ENCODE data around the gene SFT2D1.

The SFT2D1 gene

DNA sequence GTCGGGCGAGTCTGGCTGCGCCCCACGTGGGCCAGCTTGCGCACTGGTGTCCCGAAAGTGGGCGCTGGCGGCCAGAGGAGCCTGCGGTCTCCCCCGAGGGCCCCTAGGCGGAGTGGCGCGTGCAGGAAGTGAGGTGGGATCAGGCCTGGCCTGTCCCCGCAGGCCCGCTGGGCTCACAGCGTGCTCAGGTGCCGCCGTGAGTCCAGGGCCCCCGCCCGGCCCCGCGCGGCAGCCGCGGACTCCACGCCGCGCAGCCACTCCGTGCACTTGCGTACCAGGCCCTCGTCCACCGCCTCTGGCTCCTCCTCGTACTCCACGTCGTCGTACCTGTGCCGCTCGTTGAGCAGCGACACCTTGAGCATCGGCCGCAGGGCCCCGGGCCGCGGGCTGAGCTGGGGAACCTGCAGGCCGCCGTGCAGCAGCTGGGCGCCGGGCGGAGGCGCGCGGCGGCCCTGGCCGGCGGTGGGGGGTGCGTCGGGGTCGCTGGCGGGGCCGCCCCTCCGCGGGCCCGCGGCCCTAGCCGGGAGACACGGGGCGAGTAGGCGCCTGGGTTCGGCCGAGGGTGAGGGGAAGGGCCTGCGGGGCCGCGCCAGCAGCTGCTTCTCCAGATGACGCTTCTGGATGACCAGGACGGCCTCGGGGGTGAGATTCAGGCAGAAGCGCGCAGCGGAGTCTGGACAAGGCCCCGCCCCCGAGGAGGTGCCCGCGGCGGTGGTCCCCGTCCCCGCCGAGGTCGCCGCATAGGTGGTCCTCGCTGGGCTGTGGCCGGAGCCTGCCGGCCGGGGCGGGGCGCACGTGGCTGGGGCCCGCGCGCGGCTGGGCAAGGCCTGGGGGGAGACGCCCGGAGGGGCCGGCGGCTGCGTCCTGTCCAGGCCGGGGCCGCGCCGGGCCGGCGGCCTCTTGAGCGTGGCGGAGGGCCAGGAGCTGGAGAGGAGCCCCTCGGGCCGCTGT is 35.0 kb downstream of the SFT2D1 start:
- DNase-seq (ENCODE audit: low spot score) = peak; percentile 80

DNA sequence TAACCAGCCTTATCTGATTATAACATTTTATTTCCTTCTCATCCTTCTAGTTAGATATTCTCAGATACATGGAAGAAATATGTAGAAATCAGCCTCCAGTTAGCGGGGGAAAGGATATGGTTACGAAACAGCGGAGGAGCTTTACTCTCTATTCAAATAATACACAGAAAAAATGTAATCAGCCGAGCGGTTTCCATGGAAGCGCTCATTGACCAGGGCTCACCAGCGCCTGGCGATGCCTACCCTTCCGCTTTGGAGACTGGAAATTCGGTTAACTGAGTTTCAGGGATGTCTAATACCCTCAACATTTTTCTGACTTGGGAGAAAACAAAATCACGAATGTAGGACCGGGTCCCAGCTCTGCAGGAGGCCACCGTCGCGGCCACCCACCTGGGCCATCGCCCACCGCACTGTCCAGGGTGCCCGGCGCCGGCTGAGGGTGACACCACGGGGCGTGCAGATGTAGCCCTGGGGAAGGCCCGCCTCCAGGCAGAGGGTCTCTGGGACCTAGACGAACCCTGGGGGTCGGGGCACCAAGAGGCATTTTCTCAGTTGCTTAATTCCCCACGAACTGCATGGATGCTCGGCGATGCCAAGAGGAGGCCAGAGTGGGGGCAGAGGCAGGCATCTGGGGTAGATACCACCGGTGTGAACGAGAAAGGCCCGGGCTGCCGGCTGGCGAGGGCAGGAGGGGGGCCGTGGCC is 35.8 kb downstream of the SFT2D1 start:
- no peak for DNase-seq (ENCODE audit: low spot score)

DNA sequence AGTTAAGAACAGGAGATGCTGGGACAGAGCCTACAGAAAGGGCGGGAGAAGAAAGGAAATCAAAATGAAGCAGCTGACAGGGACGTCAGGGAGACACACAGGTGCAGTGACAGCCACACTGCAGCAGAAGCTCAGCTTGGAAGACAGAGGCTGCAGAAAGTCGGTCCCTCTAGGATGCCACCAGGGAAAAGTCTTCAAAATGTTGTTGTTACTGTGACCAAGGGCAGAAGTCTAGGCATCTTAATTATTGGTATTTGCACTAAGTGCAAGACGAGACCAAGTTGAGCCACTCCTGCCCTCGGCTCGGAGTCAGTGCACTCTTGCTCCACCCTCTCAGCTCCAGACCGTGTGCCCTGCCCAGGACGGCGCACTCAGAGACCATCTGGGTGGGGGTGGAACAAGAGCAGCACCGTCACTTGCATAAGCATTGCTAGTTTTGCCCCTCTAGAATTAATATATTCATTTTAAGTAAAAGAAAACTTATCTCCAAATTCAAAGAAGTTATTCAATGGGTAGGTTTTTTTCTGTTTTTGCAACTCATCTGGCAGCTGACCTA is 36.7 kb downstream of the SFT2D1 start:
- no peak for DNase-seq (ENCODE audit: low spot score)

DNA sequence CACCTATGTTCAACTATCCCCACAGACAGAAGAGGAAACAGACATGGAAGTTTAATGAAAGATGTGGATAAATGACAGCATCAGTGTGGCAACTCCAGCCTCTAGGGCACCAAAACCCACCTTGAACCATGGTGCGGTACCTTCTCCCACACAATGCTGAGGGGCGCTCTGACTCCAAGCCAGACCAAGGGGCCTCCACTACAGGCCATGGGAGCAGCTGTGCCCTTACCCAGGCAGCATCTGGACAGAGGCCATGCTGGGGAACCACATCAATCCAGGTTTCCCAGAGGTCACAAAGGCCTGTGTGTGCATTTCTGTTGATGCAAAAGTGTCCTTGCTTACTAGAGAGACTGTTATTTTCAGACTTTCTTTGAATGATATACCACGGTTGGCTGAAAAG is 38.2 kb downstream of the SFT2D1 start:
- no peak for DNase-seq (ENCODE audit: low spot score)

DNA sequence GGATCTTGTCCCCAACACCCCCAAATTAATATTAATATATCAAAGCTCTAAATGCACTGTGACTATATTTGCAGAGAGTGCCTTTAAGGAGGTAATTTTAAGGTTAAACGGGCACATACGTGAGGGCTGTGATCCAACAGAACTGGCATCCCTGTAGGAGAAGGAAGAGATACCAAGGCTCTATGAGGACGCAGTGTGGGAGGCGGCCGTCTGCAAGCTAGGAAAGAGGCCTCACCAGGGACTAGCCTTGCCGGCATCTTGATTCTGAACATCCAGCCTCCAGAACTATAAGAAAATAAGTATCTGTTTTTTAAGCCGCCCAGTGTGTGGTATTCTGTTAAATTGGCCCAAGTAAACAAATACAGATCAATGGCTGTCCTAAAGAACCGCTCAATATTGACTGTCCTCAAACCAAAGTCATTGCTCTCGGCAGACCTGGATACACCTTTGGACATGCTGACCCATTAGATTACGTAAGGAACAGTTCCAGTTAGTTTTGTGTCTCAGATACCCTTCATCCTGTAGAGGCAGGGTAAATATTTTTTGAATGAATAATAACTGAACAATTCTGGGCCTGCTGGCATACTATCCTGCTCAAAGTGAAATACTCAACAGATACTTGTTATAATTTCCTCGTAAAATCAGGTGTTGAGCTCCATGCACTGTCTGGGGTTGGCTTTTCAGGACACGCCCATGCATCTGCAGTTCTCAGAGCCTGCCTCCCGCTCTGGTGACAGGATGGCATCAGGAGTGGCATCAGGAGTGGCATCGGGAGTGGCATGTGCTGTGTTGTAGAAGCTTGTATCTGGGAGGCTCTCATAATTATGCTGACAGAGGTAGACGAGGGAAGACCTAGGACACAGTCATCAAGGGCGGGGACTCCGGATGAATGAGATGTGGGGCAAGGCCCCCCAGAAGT is 40.5 kb downstream of the SFT2D1 start:
- DNase-seq (ENCODE audit: low spot score) = no peak

DNA sequence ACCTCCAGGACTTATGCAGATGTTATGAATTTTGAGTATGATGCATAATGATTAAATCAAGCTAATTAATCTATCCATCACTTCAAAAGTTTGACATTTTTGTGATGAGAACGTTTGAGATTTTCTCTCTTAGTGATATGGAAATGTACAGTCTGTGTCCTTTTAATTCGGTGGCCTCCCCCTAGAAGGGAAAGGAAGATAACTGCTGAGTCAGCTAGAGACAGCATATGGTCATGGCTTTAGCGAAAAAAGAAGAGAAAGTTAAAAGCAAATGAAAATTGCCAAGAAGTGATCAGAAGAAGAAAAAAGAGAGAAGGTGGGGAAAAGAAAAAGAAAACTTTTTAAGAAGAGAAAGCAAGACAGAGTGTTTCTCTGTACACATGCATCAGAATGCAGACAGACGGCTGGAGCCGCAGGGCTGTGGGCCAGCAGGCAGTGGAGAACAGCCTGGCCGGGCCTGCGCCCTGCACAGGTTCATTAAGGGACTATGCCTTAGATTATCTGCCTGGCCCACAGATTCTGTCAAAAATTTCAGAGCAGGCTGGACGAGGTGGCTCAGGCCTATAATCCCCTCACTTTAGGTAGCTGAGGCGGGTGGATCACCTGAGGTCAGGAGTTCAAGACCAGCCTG is 41.9 kb downstream of the SFT2D1 start:
- no peak for DNase-seq (ENCODE audit: low spot score)

DNA sequence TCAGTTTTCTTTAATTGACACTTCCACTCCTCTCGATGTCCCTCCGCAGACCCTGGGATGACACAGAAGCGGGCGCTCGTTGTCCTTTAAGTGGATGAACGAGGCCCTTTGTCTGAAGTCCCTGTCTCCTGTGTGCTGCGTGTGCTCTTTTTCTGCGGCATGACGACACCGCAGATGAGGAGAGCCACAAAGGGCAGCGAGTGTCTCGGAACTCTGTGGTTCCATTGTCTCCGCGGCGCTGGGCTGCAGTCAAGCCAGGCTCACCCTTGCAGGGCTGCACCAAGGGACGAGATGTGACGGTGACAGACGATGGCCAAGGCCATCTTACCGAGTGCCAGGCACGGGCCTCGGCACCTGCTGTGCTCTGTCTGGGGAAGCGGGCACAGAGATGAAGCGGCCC is 44.7 kb downstream of the SFT2D1 start:
- DNase-seq (ENCODE audit: low spot score) = no peak

DNA sequence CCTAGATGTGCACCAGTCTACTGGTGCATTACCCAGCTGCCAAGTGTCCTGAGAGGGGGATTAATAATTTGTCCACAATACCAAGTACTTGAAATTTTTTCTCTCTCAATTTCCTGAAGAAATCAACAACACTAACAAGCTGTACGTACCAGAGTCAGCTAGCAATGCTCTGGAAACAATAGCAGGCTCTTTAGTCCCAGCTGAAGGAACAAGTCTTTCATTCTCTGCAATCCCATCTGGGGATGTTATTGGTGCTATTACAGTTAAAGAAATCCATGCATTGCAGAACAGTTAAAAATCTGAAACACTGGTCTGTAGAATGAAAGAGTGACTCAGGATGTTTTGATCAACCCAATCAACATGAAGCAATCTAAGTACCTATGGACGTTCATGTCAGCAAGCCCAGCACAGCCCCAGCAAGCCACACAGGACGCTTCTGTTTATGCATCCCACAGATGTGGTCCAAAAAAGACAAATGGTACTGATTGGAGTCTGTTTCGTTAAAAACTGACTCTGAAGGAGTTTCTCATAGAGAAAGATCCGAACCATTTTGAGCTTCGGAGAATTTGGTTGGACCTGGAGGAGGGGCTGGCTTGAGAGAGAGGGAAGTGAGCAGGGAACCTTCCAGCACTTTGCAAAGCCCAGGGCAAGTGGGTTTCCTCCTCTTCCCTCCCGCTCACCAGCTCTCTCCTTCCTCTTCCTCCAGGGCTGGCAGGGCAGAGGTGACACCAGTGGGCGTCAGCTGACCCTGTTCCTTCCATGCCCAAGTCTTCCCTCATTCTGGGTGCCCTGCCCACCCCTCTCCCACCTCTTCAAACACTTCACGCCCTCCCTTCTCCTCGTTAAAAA is 46.1 kb downstream of the SFT2D1 start:
- no peak for DNase-seq (ENCODE audit: low spot score)

DNA sequence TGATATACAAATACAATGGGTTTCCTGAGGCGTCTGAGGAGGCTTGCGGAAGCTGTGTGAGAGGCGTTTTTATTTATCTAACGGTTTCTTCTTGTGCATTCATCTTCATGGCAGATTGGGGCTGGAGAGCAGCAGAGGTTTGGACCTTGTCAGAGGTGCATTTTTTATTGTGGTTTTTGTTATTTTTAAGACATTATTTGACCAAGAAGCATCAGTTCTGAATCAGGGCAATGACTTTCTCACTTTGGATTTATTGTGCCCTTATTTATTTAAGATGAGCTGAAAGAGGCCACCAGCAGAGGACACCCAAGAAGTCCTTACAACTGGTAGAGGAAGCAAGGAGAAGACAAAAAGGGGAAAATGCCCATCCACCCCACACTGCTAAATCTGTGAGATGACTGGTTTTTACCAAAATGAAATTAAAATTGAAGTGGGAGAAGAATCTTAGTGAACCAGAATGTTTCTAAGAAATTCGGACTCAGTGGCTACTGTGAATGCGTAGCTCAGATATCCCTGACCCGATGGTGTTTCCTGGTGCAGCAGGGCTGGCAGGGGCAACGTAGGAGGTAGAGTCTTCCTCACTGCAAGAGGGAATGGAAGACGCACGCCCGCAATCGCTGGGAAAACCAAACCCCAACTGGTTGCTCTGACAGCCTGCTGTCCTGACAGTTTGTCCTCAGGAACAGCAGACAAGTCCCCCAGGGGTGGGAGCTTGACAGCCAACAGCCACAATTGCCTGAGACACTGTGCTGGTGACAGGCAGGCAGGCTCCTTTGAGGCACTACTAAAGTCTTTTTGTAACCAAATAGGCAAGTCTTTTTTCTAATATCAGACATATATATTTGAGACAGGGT is 48.4 kb downstream of the SFT2D1 start:
- no peak for DNase-seq (ENCODE audit: low spot score)

DNA sequence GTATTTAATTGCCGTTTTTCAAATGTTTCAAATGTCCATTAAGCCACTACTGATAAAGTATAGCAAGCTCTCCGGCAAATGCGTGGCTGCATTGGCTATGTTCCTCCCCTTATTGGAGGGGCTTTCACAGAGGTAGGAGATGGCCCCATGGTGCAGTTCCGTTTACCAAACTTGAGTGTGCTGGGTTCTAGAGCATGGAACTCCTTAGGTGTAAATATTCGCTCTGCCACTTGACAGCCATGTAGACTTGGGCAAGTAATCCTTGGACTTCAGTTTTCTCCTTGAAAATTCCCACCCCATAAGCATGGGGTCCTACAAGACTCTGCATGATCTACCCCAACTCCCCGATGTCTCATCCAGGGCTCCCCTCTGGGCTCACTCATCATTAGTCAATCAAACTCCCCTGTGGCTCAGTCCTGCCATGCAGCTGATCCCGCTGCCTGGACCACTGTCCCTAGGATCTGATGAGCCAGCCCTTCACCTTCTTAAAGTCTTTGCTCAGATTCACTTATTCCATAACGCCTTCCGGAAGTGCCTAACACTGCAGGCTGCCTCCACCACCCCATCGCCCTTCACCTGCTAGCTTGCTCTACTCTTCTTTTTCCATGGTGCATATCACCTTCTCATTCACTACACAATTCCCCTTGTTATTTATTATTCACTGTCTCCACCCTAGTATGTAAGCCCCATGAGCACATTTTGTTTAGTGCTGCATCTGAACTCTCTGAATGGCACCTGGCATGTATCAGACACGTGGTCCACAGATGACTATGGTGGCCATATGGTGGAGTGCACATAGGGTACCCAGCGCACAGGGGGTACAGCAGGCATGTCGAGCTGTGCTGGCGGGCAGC is 52.9 kb downstream of the SFT2D1 start:
- no peak for DNase-seq (ENCODE audit: low spot score)

DNA sequence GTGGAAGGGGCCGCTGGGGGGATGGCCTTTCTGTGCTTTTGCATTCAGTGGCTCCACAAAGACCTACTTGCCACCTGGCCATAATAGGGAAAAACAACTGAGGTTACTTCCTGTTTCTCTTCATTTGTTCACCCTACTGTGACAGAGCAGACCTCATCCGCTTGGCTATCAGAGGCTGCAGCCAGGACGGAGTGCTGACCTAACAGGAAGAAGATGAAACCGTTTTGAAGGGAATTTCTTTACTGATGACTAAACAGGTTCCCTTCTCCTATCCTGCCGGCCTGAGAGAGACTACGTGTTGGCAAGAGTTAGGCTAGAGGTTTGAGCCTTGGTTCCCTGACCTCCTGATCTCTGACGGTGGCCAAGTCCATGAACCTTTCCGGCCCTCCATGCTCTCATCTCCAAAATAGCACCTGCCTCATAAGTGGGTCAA is 55.5 kb downstream of the SFT2D1 start:
- DNase-seq (ENCODE audit: low spot score) = no peak

DNA sequence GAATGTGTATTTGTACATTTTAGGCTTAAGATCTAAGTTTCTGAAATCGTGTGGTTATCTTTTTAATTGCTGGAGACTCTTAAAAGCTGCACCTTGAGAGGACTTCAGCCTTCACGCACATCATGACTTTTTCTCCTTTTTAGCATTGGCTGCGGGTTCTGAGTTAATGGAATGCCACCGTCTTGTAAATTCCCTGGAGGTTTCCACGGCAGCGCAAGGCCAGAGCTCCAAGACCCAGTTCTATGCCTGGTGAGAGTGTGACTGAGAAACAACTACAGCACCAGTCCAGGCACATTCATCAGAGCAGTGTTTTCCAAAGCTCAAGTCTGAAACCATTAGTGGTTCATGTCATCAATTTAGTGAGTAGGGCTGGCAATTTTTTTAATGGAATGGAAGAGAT is 57.1 kb downstream of the SFT2D1 start:
- no peak for DNase-seq (ENCODE audit: low spot score)

DNA sequence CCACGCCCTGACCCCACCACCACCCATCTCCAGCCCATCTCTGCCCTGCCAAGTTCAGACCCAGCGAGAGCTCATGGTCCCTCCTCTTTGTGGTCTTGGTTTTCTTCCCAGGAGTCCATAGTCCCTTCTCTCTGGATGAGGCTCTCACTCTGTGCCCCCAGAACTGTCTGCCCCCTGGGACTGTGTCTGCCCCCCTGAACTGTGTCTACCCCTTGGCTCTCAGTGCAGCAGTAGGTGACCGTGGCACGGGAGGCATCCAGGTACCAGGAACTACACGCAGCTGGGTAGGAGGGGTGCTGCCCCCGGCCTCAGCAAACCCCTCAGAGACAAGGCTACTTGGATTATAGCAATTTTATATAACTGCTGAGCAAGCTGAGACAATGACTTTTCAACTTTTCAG is 57.7 kb downstream of the SFT2D1 start:
- DNase-seq (ENCODE audit: low spot score) = no peak

DNA sequence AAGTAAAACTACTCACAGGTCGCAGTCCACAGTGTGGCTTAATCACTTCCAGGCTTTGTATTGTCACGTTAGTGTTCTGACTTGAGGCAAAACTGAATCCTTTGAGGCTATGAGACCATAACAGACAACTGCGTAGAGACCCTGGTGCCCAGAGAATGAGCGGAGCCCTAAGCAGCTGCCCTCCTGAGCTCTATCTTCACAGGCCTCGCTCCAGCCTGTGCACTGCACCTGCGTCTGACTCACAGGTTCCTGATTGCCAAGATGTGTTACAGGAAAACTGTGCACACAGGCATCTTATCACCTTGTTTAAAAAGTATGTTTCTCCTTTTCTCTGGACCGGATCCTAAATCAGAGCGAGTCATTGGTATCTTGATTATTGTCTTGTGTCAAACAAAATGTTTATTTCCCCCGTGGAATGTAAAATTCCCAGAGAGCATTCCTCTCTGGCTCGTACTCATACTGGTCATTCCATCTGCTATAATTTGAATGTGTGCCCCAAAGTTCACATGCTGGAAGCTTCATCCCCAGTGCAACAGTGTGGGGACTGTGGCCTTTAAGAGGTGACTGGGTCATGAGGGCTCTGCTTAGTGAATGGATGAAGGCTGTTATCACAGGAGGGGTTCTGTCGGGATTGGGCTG is 59.8 kb downstream of the SFT2D1 start:
- DNase-seq (ENCODE audit: low spot score) = no peak

DNA sequence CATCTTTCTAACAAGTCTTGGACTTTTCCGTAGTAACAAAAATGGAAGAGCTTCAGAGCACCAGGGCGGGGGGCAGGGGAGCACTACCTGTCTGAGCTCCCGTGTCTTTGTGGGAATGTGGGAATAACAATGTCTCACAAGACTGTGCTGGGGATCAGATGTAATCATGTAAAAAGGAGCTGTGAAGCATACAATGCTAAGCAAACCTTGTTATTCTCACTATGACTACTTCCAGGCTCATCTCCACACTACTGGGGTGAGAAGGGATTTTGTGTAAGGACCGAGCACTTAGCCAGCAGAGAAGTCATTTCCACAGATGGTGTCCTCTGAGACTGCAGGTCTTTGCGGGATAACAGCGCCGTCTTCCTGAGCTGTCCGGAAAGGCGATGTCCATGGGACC is 61.2 kb downstream of the SFT2D1 start:
- DNase-seq (ENCODE audit: low spot score) = no peak

DNA sequence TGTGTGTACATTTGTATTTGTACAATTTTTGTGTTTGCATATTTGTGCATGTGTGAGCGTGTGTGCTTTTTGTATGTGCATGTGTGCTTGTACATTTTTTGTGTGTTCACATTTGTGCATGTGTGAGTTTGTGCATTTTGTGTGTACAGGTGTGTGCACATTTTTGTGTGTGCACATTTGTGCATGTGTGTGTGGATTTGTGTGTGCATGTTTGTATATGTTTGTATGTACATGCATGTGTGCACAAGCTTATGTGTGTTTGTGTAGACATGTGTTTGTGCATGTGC is 63.0 kb downstream of the SFT2D1 start:
- DNase-seq (ENCODE audit: low spot score) = no peak

DNA sequence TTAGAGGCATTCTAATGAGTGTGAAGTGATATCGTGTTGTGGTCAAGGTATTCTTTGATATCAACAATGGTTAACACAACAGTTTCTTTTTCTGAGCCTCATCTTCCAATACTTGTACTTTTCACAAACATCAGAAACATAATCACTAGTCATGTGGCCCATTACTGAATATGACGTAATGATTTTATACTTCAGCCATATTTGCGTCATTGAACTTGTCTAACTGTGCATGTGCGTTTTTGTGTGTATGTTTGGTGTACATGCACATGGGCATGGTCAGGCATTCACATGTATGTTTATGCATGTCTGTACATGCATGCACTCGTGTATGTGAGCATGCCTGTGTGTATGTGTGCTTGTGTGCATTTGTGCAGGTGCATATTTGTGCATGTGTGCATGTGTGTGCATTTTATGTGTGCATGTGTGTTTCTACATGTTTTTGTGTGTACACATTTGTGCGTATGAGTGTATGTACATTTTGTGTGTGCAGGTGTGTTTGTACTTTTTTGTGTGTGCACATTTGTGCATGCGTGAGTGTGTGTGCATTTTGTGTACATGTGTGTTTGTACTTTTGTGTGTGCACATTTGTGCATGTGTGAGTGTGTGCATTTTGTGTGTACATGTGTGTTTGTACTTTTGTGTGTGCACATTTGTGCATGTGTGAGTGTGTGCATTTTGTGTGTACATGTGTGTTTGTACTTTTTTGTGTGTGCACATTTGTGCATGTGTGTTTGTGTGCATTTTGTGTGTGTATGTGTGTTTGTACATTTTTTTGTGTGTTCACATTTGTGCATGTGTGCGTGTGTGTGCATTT is 63.6 kb downstream of the SFT2D1 start:
- no peak for DNase-seq (ENCODE audit: low spot score)
